Measurements from ENCODE around the gene UACA.

The UACA gene

GRCh38 chr15:70679919-70680231, 83.5 kb downstream of the UACA start:
- no peak for ATAC-seq (ENCODE audit: low read depth)
- DNase-seq (ENCODE audit: low spot score): no peak
- Histone ChIP-seq H3K4me3 (ENCODE audit: severe bottlenecking) (no peak overlapping the region), H3K4me1 (ENCODE audit: insufficient read depth, poor library complexity, severe bottlenecking) (no peaks in the 10 kb centered on the region), H3K27me3 (ENCODE audit: insufficient read depth, poor library complexity, severe bottlenecking) (no peaks in the 10 kb centered on the region), H3K27ac (ENCODE audit: poor library complexity, severe bottlenecking) (no peak overlapping the region), H3K9me3 (ENCODE audit: severe bottlenecking) (no peaks in the 10 kb centered on the region), H3K36me3 (ENCODE audit: low read depth) (peaks cover 66% of the 10 kb centered on the region)
- peak; percentile 79 for TF ChIP-seq CTCF (IDR thresholded peaks at IDR 0.05; ENCODE audit: poor library complexity, severe bottlenecking)

DNA sequence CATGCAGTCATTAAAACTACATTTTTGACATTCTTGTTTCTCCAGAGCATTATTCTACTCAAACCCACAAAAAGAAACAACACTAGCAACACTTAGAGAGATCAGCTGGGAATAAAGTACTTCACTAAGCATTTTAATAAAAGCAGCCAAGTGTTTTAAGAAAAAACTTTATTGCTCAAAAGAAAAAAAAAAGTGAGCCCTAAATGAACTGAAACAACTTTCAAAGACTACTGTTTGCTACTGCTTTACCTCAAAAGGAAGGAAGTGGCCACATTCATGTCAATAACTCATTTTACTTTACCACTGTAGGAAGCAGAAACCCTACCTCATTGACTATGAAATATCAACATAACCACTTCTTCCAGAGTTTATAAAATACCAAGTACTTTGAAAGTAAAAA, 91.3 kb downstream of the UACA start:
- Histone ChIP-seq H3K4me1 (ENCODE audit: insufficient read depth, poor library complexity, severe bottlenecking) (no peaks in the 10 kb centered on the region), H3K36me3 (ENCODE audit: low read depth) (peaks cover 71% of the 10 kb centered on the region), H3K9me3 (ENCODE audit: severe bottlenecking) (no peaks in the 10 kb centered on the region), H3K27me3 (ENCODE audit: insufficient read depth, poor library complexity, severe bottlenecking) (no peaks in the 10 kb centered on the region), H3K4me3 (ENCODE audit: severe bottlenecking) (no peak overlapping the region), H3K27ac (ENCODE audit: poor library complexity, severe bottlenecking) (no peak overlapping the region)
- TF ChIP-seq CTCF (IDR thresholded peaks at IDR 0.05; ENCODE audit: poor library complexity, severe bottlenecking): no peak
- ATAC-seq (ENCODE audit: low read depth): no peak
- DNase-seq (ENCODE audit: low spot score): no peak

DNA sequence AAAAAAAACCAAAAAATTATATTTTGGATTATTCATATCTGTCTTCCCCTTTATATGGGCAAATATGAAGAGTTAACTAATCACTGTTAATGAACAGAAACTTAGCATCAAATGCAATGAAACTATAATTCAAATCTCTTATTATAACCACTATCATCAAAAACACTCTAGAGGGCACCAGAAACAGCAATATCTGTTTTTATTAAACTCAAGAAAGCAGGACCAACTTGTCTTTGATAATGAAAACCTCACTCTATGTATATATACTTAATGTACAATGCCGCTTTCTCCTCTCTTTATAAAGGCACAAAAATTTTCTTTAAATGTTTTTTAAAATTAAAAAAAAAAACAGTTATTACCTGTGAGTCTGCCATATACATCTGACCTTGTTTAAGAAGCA, 92.7 kb downstream of the UACA start:
- peak; percentile 79 for TF ChIP-seq CTCF (IDR thresholded peaks at IDR 0.05; ENCODE audit: poor library complexity, severe bottlenecking)
- Histone ChIP-seq H3K9me3 (ENCODE audit: severe bottlenecking) (no peaks in the 10 kb centered on the region), H3K4me1 (ENCODE audit: insufficient read depth, poor library complexity, severe bottlenecking) (no peaks in the 10 kb centered on the region), H3K27me3 (ENCODE audit: insufficient read depth, poor library complexity, severe bottlenecking) (no peaks in the 10 kb centered on the region), H3K27ac (ENCODE audit: poor library complexity, severe bottlenecking) (no peak overlapping the region), H3K4me3 (ENCODE audit: severe bottlenecking) (no peak overlapping the region), H3K36me3 (ENCODE audit: low read depth) (peaks cover 62% of the 10 kb centered on the region)
- ATAC-seq (ENCODE audit: low read depth): no peak
- DNase-seq (ENCODE audit: low spot score): no peak

DNA sequence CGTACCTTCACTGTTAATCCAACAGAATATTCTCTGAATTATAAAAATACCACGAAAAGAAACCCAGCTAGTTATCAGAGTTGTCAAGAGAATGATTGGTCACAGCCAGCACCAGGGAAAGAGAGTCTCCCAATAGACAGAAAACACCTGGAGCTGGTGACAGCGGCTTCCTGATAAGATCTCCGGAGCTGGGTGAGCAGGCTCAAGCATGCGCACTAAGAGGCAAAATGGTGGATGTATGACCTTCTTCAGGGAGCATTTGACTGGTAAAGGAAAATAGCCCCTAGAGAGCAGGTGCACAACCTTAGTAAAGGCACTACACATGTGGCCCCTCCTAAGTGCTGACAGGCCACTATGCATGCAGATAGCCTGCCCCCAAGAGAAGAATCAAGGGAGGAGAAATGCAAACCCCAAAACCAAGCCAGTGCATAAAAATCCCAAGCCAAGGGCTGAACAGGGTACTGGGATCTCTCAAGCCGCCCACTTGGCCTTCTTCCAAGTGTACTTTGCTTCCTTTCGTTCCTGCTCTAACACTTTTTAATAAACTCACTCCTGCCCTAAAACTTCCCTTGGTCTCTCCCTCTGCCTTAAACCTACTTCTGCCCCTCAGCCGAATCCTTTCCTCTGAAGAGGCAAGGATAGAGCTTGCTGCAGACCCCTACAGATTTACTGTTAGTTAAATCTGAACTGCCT, 93.2 kb downstream of the UACA start:
- H3K9me3 ChIP-seq (ENCODE audit: severe bottlenecking): no peaks in the 10 kb centered on the region
- H3K36me3 ChIP-seq (ENCODE audit: low read depth): peaks cover 62% of the 10 kb centered on the region
- H3K4me1 ChIP-seq (ENCODE audit: insufficient read depth, poor library complexity, severe bottlenecking): no peaks in the 10 kb centered on the region
- no peak overlapping the region for H3K27ac ChIP-seq (ENCODE audit: poor library complexity, severe bottlenecking)
- no peak overlapping the region for H3K4me3 ChIP-seq (ENCODE audit: severe bottlenecking)
- DNase-seq (ENCODE audit: low spot score) (no peak), ATAC-seq (ENCODE audit: low read depth) (no peak)
- TF ChIP-seq CTCF (IDR thresholded peaks at IDR 0.05; ENCODE audit: poor library complexity, severe bottlenecking): no peak
- H3K27me3 ChIP-seq (ENCODE audit: insufficient read depth, poor library complexity, severe bottlenecking): no peaks in the 10 kb centered on the region

DNA sequence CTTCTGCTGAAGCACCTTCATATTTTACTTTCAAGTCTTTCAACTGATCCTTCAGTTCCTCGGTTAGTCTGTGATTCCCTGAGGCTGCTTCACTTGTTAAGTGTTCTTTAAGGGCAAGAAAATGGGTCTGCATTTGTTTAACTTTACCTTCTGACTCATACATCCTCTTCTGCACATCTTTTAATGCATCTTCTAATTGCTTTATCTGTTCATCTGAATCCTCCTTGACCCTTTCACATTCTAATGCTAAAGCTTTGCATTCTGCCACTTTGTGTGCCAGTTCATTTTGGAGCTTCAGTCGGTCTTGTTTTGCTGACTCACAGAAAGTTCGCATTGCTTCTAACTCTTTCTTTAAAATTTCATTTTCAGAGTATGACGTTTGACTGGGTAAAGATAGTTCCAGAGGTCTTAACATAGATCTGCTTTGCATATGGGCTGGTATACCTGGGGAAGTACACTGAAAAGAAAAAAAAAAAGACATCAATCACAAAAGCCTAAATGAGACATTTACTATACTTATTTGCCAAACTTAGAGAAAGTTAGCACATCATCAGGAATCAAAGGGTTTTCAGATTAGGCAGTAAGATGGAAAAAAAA, 94.3 kb downstream of the UACA start:
- H3K36me3 ChIP-seq (ENCODE audit: low read depth): peaks cover 70% of the 10 kb centered on the region
- H3K27ac ChIP-seq (ENCODE audit: poor library complexity, severe bottlenecking): no peak overlapping the region
- no peak overlapping the region for H3K4me3 ChIP-seq (ENCODE audit: severe bottlenecking)
- no peaks in the 10 kb centered on the region for H3K4me1 ChIP-seq (ENCODE audit: insufficient read depth, poor library complexity, severe bottlenecking)
- DNase-seq (ENCODE audit: low spot score) (no peak), ATAC-seq (ENCODE audit: low read depth) (no peak)
- H3K9me3 ChIP-seq (ENCODE audit: severe bottlenecking): no peaks in the 10 kb centered on the region
- no peaks in the 10 kb centered on the region for H3K27me3 ChIP-seq (ENCODE audit: insufficient read depth, poor library complexity, severe bottlenecking)
- no peak for TF ChIP-seq CTCF (IDR thresholded peaks at IDR 0.05; ENCODE audit: poor library complexity, severe bottlenecking)

Data from RWPE2 (cell line).